ENCODE measurements around the gene LAMA3.

GRCh38 chr18:23977719-23978483 is 288.6 kb downstream of the LAMA3 start:
- no peak for TF ChIP-seq POLR2A (IDR thresholded peaks at IDR 0.05)
- no peak for TF ChIP-seq CTCF (IDR thresholded peaks at IDR 0.05 in 8 of 11, conservative IDR thresholded peaks at IDR 0.05 in 3 of 11)
- TF ChIP-seq POLR2AphosphoS5 (IDR thresholded peaks at IDR 0.05) = no peak

Measured in spleen (tissue), 7 donors.